HepG2 (cell line): Measurements from ENCODE around the gene CCND1. TPM values are rescaled to one million over a fixed set of nuclear protein-coding genes. Genes with fewer than 3 reads are reported as not detected.

ENCODE experiments used
- ARHGAP35 ChIP-seq: sonication (generic); formaldehyde crosslinking; IDR thresholded peaks from 2 replicates; pipeline ENCODE4 v1.9.0; 2022; ENCODE audit warnings: mild to moderate bottlenecking, inconsistent platforms, moderate library complexity, missing genetic modification reagents, borderline replicate concordance
- ARNT2 ChIP-seq: sonication (generic); formaldehyde crosslinking; IDR thresholded peaks from 2 replicates; pipeline ENCODE4 v1.8.0; 2022; ENCODE audit warnings: mild to moderate bottlenecking, low read depth, missing genetic modification reagents, moderate library complexity
- HCFC1 ChIP-seq: fragments of 150-350 bp; IDR thresholded peaks from 2 replicates; pipeline ENCODE4 v1.6.1; 2014; ENCODE audit warnings: low read depth, low read length
- KLF13 ChIP-seq: sonication (generic); formaldehyde crosslinking; IDR thresholded peaks from 2 replicates; pipeline ENCODE4 v1.4.0; 2020; ENCODE audit warnings: mild to moderate bottlenecking, missing genetic modification reagents
- KLF16 ChIP-seq, 2 experiments: sonication (generic) in 1 of 2; formaldehyde crosslinking in 1 of 2; IDR thresholded peaks; 2 replicates each; pipeline versions ENCODE4 v1.6.1 to v1.8.0; 2016 to 2023; ENCODE audit warnings: missing genetic modification reagents in 2 of 2, missing compliant biosample characterization in 1 of 2
- PAF1 ChIP-seq: IDR thresholded peaks from 2 replicates; pipeline ENCODE4 v1.6.1; 2016; ENCODE audit warnings: missing genetic modification reagents, missing compliant biosample characterization
- PRDM10 ChIP-seq: sonication (generic); formaldehyde crosslinking; IDR thresholded peaks from 2 replicates; pipeline ENCODE4 v1.4.0; 2020; ENCODE audit warnings: low read depth, missing genetic modification reagents
- RXRA ChIP-seq: sonication (generic); formaldehyde crosslinking; IDR thresholded peaks from 2 replicates; pipeline ENCODE4 v1.5.1; 2020; ENCODE audit warnings: missing genetic modification reagents
- TCF12 ChIP-seq, 2 experiments: fragments of 450-650 bp in 1 of 2; sonication (generic) in 1 of 2; formaldehyde crosslinking in 1 of 2; IDR thresholded peaks; 2 replicates each; pipeline versions ENCODE4 v1.6.1 to v1.8.0; 2017 to 2022; ENCODE audit warnings: antibody characterized with exemption in 1 of 2, mild to moderate bottlenecking in 1 of 2, missing genetic modification reagents in 1 of 2, moderate library complexity in 1 of 2
- YY1 ChIP-seq: IDR thresholded peaks from 2 replicates; pipeline ENCODE4 v1.6.1; 2011; ENCODE audit warnings: low read length, low read depth, moderate library complexity, mild to moderate bottlenecking; ENCODE audit not compliant: insufficient read depth, insufficient replicate concordance
- ZBTB14 ChIP-seq: sonication (generic); formaldehyde crosslinking; IDR thresholded peaks from 2 replicates; pipeline ENCODE4 v1.4.0; 2020; ENCODE audit warnings: missing genetic modification reagents
- ZNF569 ChIP-seq: sonication (generic); formaldehyde crosslinking; IDR thresholded peaks from 2 replicates; pipeline ENCODE4 v1.5.0; 2020; ENCODE audit warnings: mild to moderate bottlenecking, missing genetic modification reagents, moderate library complexity, borderline replicate concordance
- ZNF687 ChIP-seq: sonication (generic); formaldehyde crosslinking; IDR thresholded peaks from 2 replicates; pipeline ENCODE4 v1.5.1; 2020; ENCODE audit warnings: mild to moderate bottlenecking, missing genetic modification reagents, moderate library complexity
- ZNF691 ChIP-seq: sonication (generic); formaldehyde crosslinking; IDR thresholded peaks from 2 replicates; pipeline ENCODE4 v1.4.0; 2020; ENCODE audit warnings: missing genetic modification reagents, low read depth, mild to moderate bottlenecking, borderline replicate concordance
- ZSCAN20 ChIP-seq: sonication (generic); formaldehyde crosslinking; IDR thresholded peaks from 2 replicates; pipeline ENCODE4 v1.4.0; 2020; ENCODE audit warnings: missing genetic modification reagents, mild to moderate bottlenecking, borderline replicate concordance
- polyA plus RNA-seq, 8 experiments: library from polyadenylated mRNA; depleted of rRNA in 3 of 8; stranded (reverse) in 7 of 8; unstranded in 1 of 8; fragments of >200 nt; fragmentation: Illumina TruSeq in 4 of 8; extraction: Trizol in 4 of 8; gene quantifications; 2 replicates each; pipeline versions ENCODE4 v1.2.1 to v1.2.3, GENCODE V29; 2011 to 2016; ENCODE audit warnings: low read depth in 4 of 8, missing spikeins in 1 of 8, mixed read lengths in 1 of 8; ENCODE audit not compliant: insufficient read depth in 1 of 8
- total RNA-seq, 5 experiments: library from RNA; depleted of rRNA; stranded (reverse); fragments of >200 nt; fragmentation: Illumina TruSeq; extraction: Trizol; gene quantifications; 2 replicates each; pipeline ENCODE4 v1.2.3, GENCODE V29; 2016; ENCODE audit warnings: low read depth in 1 of 5

CCND1 gene
- total and polyA plus RNA-seq, 2 of the 13 experiments (the other 11 are each of a cell fraction or from before 2014, with no cell fraction given) = 107 to 136 TPM

- TF ChIP-seq ARHGAP35 (CRISPR knock-in tag) (peak; percentile 72; the same call in 1 of the 2 replicates), PAF1 (CRISPR knock-in tag) (no peak), RXRA (CRISPR knock-in tag) (0 out of 2 replicates have a peak, but pooled peaks have one; percentile 53), TCF12 (IDR thresholded peaks at IDR 0.05) (no peak), TCF12 (CRISPR knock-in tag; IDR thresholded peaks at IDR 0.05) (0 out of 2 replicates have a peak, but pooled peaks have one; percentile 20), ZNF687 (CRISPR knock-in tag) (peak; percentile 81), ZBTB14 (CRISPR knock-in tag) (no peak), ZNF691 (CRISPR knock-in tag) (no peak), KLF13 (CRISPR knock-in tag) (no peak), ARNT2 (CRISPR knock-in tag) (no peak), KLF16 (CRISPR knock-in tag; IDR thresholded peaks at IDR 0.05) (no peak), HCFC1 (no peak), ZNF569 (CRISPR knock-in tag) (no peak), PRDM10 (0 out of 2 replicates have a peak, but pooled peaks have one; percentile 37), YY1 (peak; percentile 26), ZSCAN20 (CRISPR knock-in tag) (no peak)
Observed at GRCh38 chr11:69638941-69639681, 1.8 kb upstream of the CCND1 start (continued).
